Testis (tissue), 3 donors: ENCODE results near the gene MAN2A2. TPM values are rescaled to one million over a fixed set of nuclear protein-coding genes. Genes with fewer than 3 reads are reported as not detected.

Experiments
- DNase-seq: peaks from one replicate; pipeline ENCODE4 v3.0.0-alpha.2; 2019
- H3K27ac ChIP-seq, 2 donors: fragments of 200-600 bp; sonication (generic); one replicate each; pipeline ENCODE4 v1.5.1; 2019
- H3K27me3 ChIP-seq: fragments of 200-600 bp; sonication (generic); one replicate; pipeline ENCODE4 v1.5.1; 2019
- H3K36me3 ChIP-seq: fragments of 200-600 bp; sonication (generic); one replicate; pipeline ENCODE4 v1.5.1; 2017; ENCODE audit warnings: low read depth; ENCODE audit errors: missing control alignments
- H3K4me1 ChIP-seq: fragments of 200-600 bp; sonication (generic); one replicate; pipeline ENCODE4 v1.5.1; 2019
- H3K4me3 ChIP-seq, 2 donors: fragments of 200-600 bp; sonication (generic); one replicate each; pipeline ENCODE4 v1.5.1; 2017 to 2019
- H3K9me3 ChIP-seq: fragments of 200-600 bp; sonication (generic); one replicate; pipeline ENCODE4 v1.5.1; 2017
- POLR2A ChIP-seq: fragments of 450-650 bp; IDR thresholded peaks from one replicate; pipeline ENCODE4 v1.6.1; 2017; ENCODE audit warnings: antibody characterized with exemption, mild to moderate bottlenecking, moderate library complexity
- WGBS, 2 donors: methylation state at CpG; one replicate each; pipeline ENCODE4 v1.1.5; 2018; 5-methylcytosine and 5-hydroxymethylcytosine counted together
- intact Hi-C: fragments of 100-400 bp; cut with DNase I; formaldehyde crosslinking; loops from one replicate; pipeline ENCODE4 v1.15.1; 2023; ENCODE audit warnings: low total_unique reads
- polyA plus RNA-seq: library from polyadenylated mRNA; stranded (reverse); fragments of 350-450 nt; fragmentation: Illumina TruSeq; extraction: RNeasy Lipid Tissue Mini Kit (QIAGEN cat#74804); gene quantifications from one replicate; pipeline ENCODE4 v1.2.3, GENCODE V29; 2014; ENCODE audit warnings: low read depth, low replicate concordance; ENCODE audit not compliant: insufficient read depth
- total RNA-seq, 2 donors: library from RNA; depleted of rRNA; stranded (reverse); fragments of >200 nt; gene quantifications; one replicate each; pipeline ENCODE4 v1.2.3, GENCODE V29; 2016
- TF ChIP-seq, protein P1 (sequence below), 3 experiments: fragments of 450-650 bp in 2 of 3; fragments of 200-600 bp in 1 of 3; sonication (generic) in 1 of 3; IDR thresholded peaks; one replicate each; pipeline ENCODE4 v1.5.1; 2016 to 2019; ENCODE audit warnings: antibody characterized with exemption in 3 of 3, mild to moderate bottlenecking in 2 of 3, moderate library complexity in 1 of 3

The MAN2A2 gene
- total and polyA plus RNA-seq, 3 donors from 2014 or later: 101 to 151 (median 128) TPM

DNA sequence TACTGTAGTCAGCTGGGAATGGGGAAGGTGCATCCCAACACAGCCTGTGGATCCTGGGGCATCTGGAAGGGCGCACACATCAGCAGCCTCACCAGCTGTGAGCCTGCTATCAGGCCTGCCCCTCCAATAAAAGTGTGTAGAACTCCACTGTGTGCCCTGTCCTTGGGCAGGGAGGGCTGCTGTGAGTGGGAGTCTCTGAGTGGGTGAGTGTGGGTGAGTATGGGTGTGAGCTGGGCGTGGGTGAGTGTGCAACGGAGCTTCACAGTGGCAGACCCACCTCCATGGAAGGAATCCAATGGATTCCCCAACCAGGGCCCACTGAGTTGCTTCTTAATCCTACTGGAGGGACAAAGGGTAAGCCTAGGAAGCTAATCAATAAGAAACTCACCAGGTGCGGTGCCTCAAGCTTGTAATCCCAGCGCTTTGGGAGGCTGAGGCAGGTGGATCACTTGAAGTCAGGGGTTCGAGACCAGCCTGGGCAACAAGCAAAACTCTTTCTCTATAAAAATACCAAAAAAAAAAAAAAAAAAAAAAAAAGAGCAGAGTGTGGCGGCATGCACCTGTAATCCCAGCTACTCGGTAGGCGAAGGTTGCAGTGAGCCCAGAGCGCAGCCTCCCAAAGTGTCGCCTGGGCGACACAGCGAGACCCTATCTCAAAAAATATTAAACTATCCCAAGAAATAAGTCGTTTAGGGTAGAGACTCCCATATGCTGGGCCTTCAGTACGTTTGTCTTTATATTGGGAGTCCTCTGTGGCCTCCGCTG is 51.0 kb downstream of the MAN2A2 start:
- peak overlapping the region in 1 of 2 donors; percentile 57 for H3K27ac ChIP-seq
- peaks cover 19% of the 10 kb centered on the region for H3K4me1 ChIP-seq
- no peak for DNase-seq
- 55 to 57% methylated on average over 16 of the region's 16 CpGs for WGBS, 2 donors
- H3K9me3 ChIP-seq: no peaks in the 10 kb centered on the region
- no peaks in the 10 kb centered on the region for H3K36me3 ChIP-seq
- intact Hi-C loops: no loop called here
- TF ChIP-seq, protein P1, sequence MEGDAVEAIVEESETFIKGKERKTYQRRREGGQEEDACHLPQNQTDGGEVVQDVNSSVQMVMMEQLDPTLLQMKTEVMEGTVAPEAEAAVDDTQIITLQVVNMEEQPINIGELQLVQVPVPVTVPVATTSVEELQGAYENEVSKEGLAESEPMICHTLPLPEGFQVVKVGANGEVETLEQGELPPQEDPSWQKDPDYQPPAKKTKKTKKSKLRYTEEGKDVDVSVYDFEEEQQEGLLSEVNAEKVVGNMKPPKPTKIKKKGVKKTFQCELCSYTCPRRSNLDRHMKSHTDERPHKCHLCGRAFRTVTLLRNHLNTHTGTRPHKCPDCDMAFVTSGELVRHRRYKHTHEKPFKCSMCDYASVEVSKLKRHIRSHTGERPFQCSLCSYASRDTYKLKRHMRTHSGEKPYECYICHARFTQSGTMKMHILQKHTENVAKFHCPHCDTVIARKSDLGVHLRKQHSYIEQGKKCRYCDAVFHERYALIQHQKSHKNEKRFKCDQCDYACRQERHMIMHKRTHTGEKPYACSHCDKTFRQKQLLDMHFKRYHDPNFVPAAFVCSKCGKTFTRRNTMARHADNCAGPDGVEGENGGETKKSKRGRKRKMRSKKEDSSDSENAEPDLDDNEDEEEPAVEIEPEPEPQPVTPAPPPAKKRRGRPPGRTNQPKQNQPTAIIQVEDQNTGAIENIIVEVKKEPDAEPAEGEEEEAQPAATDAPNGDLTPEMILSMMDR (IDR thresholded peaks at IDR 0.05): no peak
- TF ChIP-seq POLR2A: no peak
- peak overlapping the region; percentile 55 to 76 for H3K4me3 ChIP-seq
- no peaks in the 10 kb centered on the region for H3K27me3 ChIP-seq

DNA sequence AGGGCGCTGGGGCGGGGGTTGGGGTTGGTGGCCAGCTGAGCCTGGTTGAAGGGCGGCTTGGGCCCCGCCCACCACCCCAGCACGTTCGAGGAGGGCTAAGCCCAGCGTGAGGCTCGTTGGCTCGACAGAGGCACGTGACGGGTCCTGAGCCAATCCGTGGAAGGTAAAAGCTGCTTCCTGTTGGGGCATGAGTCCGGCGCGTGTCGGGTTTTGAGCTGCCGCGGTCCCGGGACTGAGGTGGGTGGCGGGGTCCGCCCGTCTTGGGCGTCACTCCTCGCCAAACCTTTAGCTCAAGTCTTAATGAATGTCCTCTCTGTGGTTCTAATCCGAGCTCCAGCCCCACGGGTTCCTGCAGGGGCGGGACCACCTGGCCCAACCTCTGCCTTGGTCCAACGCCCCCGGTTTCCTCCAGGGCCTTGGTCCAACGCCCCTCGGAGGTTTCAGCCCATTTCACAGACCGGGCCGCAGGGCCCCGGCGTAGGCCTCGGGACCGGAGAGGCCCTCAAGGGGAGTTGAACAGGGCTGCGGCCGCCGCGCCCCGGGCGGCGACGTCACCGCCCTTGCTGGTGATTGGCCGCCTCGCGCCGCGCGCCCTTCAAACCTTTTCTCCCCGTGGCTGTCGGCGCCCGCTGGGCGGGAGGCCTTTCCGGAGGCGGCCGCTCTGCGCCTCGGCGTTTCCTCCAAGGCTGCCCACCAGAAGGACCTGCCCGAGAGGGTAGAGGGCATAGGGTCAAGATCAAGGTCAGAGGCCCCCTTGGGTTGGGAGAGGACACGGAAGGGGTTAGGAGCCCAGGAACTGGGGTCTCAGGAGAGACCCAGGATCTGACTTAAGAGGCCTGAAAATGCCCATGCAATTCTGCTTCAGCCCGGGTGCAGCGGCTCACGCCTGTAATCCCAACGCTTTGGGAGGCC is 51.9 kb downstream of the MAN2A2 start, which contains the start of gene RCCD1:
Gene RCCD1, plus strand, starts transcription at position 173 of the 912 bp plus-strand sequence. CDS start 1,851 bp downstream, outside the sequence.
- 2 to 3% methylated on average over 40 to 62 of the region's 69 CpGs for WGBS, 2 donors
- Histone ChIP-seq H3K27me3 (no peaks in the 10 kb centered on the region), H3K9me3 (no peaks in the 10 kb centered on the region), H3K36me3 (no peaks in the 10 kb centered on the region), H3K4me1 (peaks cover 19% of the 10 kb centered on the region), H3K27ac (peak within 1 kb of the TSS; percentile 57), H3K4me3 (peak within 1 kb of the TSS; percentile 55 to 76)
- DNase-seq: peak; percentile 97
- intact Hi-C loops: no loop called here
- TF ChIP-seq, protein P1 (IDR thresholded peaks at IDR 0.05): no peak

DNA sequence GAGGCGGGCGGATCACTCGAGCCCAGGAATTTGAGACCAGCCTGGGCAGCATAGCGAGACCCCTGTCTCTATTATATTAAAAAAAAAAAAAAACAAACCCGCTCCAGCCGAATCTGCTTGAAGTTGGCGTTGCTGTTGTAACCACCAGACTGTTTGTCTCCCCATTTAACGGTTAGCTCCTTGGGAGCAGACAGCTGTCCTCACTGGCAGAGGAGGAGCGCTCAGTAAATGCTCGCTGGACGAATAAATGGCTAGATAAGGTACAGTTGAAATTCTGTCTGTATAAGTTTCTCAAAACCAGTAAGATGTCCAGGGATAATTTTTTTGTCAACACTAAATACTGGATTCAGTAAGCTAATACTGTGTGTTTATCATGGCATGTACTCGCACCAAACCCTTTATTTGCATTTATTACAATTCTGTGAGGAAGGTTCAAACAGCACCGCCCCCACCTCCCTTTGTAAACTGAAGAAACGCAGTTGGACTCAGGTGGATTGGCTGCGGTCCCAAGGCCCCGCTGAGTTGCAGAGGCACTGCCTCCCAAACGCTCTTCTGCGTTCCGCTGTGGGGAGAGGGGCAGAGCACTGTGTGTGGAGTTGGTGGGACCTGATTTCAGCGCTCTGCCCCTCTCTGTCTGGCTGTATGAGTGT is 52.6 kb downstream of the MAN2A2 start:
- no peak overlapping the region for H3K27ac ChIP-seq
- no peak for DNase-seq
- H3K36me3 ChIP-seq: no peaks in the 10 kb centered on the region
- TF ChIP-seq, protein P1 (IDR thresholded peaks at IDR 0.05): no peak
- no peak for TF ChIP-seq POLR2A
- peaks cover 19% of the 10 kb centered on the region for H3K4me1 ChIP-seq
- WGBS, 2 donors: 39 to 63% methylated on average over 20 of the region's 20 CpGs
- H3K9me3 ChIP-seq: no peaks in the 10 kb centered on the region
- peak overlapping the region in 1 of 2 donors; percentile 76 for H3K4me3 ChIP-seq
- H3K27me3 ChIP-seq: no peaks in the 10 kb centered on the region
- intact Hi-C loops: no loop called here

DNA sequence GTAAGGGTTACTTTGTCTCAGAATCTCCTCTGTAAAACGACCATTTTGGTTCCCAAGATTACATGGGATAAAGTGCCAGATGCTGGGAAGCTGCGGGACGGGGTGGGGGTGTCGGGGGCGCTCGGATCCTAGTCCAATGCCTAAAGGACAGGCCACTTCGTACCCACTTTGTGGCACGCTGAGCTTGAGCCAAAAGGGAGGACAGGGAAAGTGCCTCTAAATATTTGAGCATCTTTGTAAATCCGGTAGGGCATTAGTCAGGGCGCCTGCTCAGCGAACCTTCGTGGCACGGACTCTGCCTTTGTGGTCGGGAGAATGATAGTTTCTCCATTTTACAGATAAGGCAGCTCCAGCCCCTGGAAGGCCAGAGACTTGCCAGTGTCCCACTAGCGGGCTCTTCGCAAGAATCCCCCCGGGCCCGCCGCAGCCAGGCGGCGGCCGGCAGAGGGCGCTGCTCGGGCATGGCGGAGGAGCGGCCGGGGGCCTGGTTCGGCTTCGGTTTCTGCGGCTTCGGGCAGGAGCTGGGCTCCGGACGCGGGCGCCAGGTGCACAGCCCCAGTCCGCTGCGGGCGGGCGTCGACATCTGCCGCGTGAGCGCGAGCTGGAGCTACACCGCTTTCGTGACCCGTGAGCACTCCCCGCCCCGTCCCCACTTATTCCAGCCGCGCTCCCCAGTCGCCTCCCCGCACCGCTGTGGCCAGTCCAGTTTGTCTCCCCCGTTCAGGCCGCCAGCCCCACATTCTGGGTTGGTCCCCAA is 53.4 kb downstream of the MAN2A2 start:
- DNase-seq: peak; percentile 79
- Histone ChIP-seq H3K27ac (peak overlapping the region in 1 of 2 donors; percentile 45), H3K27me3 (no peaks in the 10 kb centered on the region), H3K36me3 (no peaks in the 10 kb centered on the region), H3K4me1 (peaks cover 19% of the 10 kb centered on the region), H3K9me3 (no peaks in the 10 kb centered on the region), H3K4me3 (peak overlapping the region; percentile 52 to 76)
- WGBS, 2 donors: 10 to 15% methylated on average over 31 to 56 of the region's 56 CpGs
- intact Hi-C loops: no loop called here
- TF ChIP-seq, protein P1 (IDR thresholded peaks at IDR 0.05): peak; percentile 86 to 96 (median 87)
- TF ChIP-seq POLR2A: no peak
